ENCODE data around the gene BCL7C.

The BCL7C gene

DNA sequence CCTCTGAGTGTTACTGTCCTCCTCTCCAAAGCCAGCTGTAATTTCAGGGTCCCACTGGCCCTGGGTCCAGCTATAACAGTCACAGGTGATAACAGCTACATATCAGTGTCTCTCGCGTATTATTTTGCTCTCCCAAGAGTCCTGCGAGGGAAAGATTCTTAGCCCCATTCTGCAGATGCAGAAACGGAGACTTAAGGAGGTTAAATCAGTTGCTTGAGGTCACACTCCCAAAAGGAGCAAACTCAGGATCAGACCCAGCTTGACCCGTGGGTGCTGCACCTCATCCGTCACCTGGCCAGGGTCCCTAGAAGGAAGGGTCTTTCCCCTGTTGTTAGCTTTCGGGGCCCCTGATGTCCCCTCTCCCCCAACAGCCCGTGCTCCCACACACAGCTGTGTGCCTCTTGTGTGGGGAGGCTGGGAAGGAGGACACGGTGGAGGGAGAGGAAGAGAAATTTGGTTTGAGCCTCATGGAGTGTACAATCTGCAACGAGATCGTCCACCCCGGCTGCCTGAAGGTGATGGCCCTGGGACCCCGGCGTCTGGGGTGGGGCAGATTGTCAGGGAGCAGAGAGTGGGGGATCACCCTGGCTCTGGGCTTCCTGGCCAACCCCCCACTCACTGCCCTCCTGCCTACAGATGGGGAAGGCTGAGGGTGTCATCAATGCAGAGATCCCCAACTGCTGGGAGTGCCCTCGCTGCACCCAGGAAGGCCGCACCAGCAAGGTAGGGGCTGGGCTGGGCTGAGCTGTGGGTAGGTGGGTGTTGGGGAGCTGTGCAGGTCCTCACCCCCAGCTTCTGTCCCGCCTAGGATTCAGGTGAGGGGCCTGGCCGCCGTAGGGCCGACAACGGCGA lies 33.3 kb upstream of the BCL7C start:
- POLR2A ChIA-PET = interaction anchor here (0.8 to 2.0 kb wide), 9 partner anchors 9 to 122 kb away, joined by 3 to 9 read pairs (median 4); partner anchors contain the start of genes CTF1, ORAI3 and SETD1A
- TF ChIP-seq TARDBP (IDR thresholded peaks at IDR 0.05) = no peak
- no peak for TF ChIP-seq SP1 (IDR thresholded peaks at IDR 0.05)
- TF ChIP-seq, protein P1, sequence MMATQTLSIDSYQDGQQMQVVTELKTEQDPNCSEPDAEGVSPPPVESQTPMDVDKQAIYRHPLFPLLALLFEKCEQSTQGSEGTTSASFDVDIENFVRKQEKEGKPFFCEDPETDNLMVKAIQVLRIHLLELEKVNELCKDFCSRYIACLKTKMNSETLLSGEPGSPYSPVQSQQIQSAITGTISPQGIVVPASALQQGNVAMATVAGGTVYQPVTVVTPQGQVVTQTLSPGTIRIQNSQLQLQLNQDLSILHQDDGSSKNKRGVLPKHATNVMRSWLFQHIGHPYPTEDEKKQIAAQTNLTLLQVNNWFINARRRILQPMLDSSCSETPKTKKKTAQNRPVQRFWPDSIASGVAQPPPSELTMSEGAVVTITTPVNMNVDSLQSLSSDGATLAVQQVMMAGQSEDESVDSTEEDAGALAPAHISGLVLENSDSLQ (IDR thresholded peaks at IDR 0.05) = no peak
- TF ChIP-seq BHLHE40 (IDR thresholded peaks at IDR 0.05; ENCODE audit: borderline replicate concordance) = no peak
- no peak for TF ChIP-seq SUZ12 (IDR thresholded peaks at IDR 0.05)
- TF ChIP-seq ELF4 (IDR thresholded peaks at IDR 0.05) = no peak
- no peak for TF ChIP-seq FOXK2 (IDR thresholded peaks at IDR 0.05)
- no peak for DNase-seq (ENCODE audit: extremely low spot score)
- CTCF ChIA-PET = interaction anchor here (0.6 to 1.5 kb wide), 5 partner anchors 10 to 82 kb away, joined by 3 to 7 read pairs (median 3); no protein-coding TSS in a partner anchor

DNA sequence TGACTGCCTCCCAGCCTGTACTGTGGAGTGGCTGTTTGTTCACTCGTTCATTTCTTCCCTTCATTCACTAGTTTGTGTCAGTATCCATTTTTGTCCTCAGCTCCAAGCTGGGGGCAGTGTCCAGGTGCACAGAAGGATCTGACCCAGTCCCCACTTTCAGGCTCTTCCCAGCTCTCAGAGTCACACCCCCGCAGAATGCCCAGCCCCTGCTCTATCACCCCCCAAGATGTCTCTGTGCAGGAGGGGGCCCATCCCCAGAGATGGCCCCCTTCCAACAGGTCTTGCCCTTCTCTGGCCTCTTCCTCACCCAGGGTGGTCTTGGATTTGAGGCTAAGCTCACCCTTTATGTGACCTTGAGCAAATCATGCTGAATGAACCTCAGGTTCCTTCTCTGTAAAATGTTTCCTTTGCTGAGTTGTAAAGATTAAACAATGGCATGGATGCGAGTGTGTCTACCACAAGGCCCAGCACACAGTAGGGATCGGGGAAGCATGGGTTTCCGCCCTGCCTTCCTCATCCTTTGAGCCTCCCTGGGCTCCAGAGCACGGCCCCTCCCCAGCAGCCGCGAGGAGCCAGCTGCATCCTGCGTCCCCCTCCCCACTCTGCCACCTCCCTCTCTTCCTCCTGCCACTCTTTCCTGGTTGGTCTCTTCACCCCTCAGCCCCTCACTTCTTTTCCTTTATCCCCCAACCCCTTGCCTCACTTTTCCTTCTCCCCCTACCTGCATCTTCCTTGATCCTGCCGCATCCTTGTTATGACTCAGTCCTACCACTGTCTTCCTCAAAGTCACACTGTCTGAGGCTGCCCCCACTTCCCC lies 32.3 kb upstream of the BCL7C start:
- no peak for DNase-seq (ENCODE audit: extremely low spot score)
- TF ChIP-seq LEF1 (IDR thresholded peaks at IDR 0.05; ENCODE audit: borderline replicate concordance) = no peak
- TF ChIP-seq ELF4 (IDR thresholded peaks at IDR 0.05) = no peak
- TF ChIP-seq ARNT (IDR thresholded peaks at IDR 0.05) = no peak
- TF ChIP-seq ZNF384 (IDR thresholded peaks at IDR 0.05) = no peak
- TF ChIP-seq CTBP1 (IDR thresholded peaks at IDR 0.05; ENCODE audit: borderline replicate concordance) = no peak
- TF ChIP-seq L3MBTL2 (conservative IDR thresholded peaks at IDR 0.05) = no peak
- TF ChIP-seq FOXM1 (IDR thresholded peaks at IDR 0.05; ENCODE audit: borderline replicate concordance) = no peak
- TF ChIP-seq TARDBP (IDR thresholded peaks at IDR 0.05) = no peak
- CTCF ChIA-PET = interaction anchor here (0.6 to 2.0 kb wide), 3 partner anchors 9 to 23 kb away, joined by 3 to 7 read pairs (median 4); no protein-coding TSS in a partner anchor
- POLR2A ChIA-PET = interaction anchor here (0.8 to 2.8 kb wide), 7 partner anchors 8 to 51 kb away, joined by 3 to 9 read pairs (median 5); partner anchors contain the start of genes CTF1 and SETD1A

DNA sequence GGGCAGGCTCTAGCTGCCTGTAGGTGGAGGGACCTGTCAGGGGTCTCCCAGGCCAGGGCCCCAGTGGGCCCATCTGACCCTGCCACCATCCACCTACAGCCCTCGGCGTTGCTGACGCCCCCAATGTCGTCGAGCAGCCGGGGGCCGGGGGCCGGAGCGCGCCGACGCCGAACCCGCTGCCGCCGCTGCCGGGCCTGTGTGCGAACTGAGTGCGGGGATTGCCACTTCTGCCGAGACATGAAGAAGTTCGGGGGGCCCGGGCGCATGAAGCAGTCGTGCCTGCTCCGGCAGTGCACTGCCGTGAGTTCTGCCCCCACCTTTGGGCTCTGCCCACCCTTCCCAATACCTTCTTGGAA lies 31.7 kb upstream of the BCL7C start:
- POLR2A ChIA-PET = interaction anchor here (0.9 to 2.8 kb wide), 3 partner anchors 17 to 50 kb away, joined by 3 to 9 read pairs (median 7); no protein-coding TSS in a partner anchor
- no peak for TF ChIP-seq ELF4 (IDR thresholded peaks at IDR 0.05)
- no peak for TF ChIP-seq ARNT (IDR thresholded peaks at IDR 0.05)
- TF ChIP-seq CTBP1 (IDR thresholded peaks at IDR 0.05; ENCODE audit: borderline replicate concordance) = no peak
- TF ChIP-seq, protein P1 (IDR thresholded peaks at IDR 0.05) = no peak
- TF ChIP-seq L3MBTL2 (conservative IDR thresholded peaks at IDR 0.05) = no peak
- no peak for TF ChIP-seq NFRKB (IDR thresholded peaks at IDR 0.05)
- CTCF ChIA-PET = interaction anchor here (1.1 to 2.0 kb wide), 2 partner anchors 10 to 16 kb away, joined by 4 to 7 read pairs; no protein-coding TSS in a partner anchor
- no peak for DNase-seq (ENCODE audit: extremely low spot score)

DNA sequence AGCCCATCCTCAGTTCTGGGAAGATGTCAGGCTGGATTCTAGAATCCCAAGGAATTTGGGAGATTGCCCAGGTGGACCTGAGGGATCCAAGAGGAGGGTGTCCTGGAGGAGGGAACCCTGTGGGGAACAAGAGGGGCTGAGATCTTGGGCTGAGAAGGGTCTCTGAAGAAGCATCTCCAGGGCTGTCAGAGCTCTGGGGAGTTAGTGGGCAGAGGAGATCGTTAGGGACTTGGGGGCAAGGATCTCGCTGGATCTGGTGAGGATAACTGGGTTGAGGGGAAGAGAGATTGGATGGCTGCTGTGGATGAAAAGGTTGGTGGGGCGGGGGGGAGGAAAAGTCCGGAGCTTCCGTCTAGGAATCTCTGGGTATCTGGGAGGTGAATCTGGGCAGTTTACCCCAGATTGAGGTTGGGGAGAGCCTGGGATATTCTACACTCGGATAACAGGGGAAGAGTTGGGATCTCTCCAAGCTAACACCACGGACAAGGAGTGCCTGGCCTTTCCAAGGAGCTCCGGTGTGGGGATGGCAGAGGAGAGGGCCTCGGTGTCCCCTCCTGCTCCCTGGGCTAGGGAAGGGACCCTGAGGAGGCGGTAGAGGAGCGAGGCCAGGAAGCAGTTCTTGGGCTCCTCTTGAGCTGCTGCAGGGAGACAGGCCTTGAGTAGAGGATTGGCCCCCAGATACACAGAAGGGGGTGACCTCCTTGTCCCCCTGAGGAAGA lies 31.2 kb upstream of the BCL7C start:
- CTCF ChIA-PET = interaction anchor here (1.1 to 2.0 kb wide), 2 partner anchors 10 to 17 kb away, joined by 4 to 7 read pairs; no protein-coding TSS in a partner anchor
- POLR2A ChIA-PET = interaction anchor here (0.6 to 2.8 kb wide), 7 partner anchors 9 to 177 kb away, joined by 3 to 9 read pairs (median 4); partner anchors contain the start of genes CTF1 and PHKG2
- DNase-seq (ENCODE audit: extremely low spot score) = no peak
- TF ChIP-seq HDGF (IDR thresholded peaks at IDR 0.05; ENCODE audit: borderline replicate concordance) = no peak
- no peak for TF ChIP-seq ZNF384 (IDR thresholded peaks at IDR 0.05)
- TF ChIP-seq FOXM1 (IDR thresholded peaks at IDR 0.05; ENCODE audit: borderline replicate concordance) = no peak
- no peak for TF ChIP-seq LEF1 (IDR thresholded peaks at IDR 0.05; ENCODE audit: borderline replicate concordance)
- no peak for TF ChIP-seq FOXK2 (IDR thresholded peaks at IDR 0.05)
- TF ChIP-seq FOXA1 (IDR thresholded peaks at IDR 0.05) = no peak
- TF ChIP-seq, protein P1 (IDR thresholded peaks at IDR 0.05) = no peak
- TF ChIP-seq SP1 (IDR thresholded peaks at IDR 0.05) = no peak
- TF ChIP-seq TARDBP (IDR thresholded peaks at IDR 0.05) = no peak
- TF ChIP-seq SUZ12 (IDR thresholded peaks at IDR 0.05) = no peak
- TF ChIP-seq ARNT (IDR thresholded peaks at IDR 0.05) = no peak
- TF ChIP-seq ELF4 (IDR thresholded peaks at IDR 0.05) = no peak
- no peak for TF ChIP-seq L3MBTL2 (conservative IDR thresholded peaks at IDR 0.05)
- no peak for TF ChIP-seq CTBP1 (IDR thresholded peaks at IDR 0.05; ENCODE audit: borderline replicate concordance)

Data from HEK293T (cell line).